ENCODE data around the gene POMT2.
A peak's percentile ranks its signal among the peaks of the same experiment; 100 is the strongest.

Gene POMT2

DNA sequence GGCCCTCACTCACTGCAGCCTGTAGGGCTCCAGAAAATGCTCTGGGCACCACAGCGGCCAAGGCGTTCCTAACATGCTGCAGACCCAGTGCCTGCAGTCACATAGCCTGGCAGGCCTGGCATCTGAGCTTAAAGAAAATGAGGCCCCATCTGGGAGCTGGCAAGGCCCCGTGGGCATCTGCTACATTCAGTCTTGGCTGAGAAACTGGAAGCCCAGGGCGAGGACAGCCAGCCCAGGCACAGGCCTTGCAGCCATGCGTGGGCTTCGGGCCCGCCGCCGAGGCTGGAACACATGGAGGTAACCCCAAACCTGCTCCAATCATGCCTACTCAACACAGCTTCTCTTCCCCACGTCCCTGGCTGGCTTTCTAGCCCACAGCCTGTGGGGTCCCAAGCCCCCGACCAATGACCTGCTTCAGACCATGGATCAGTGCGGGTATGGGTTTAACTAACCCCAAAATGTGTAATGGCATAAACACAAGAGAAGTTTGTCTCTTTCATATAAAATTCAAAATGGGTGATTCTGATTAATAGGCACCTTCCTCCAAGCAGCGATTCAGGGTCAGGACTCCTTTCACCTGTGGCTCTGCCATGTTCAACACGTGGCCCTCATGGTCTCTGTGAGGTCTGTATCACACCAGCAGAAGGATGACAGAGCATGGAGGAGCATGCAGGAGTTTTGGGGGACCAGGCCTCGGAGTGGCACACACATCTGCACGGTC lies 56.1 kb downstream of the POMT2 start:
- no peak for DNase-seq

DNA sequence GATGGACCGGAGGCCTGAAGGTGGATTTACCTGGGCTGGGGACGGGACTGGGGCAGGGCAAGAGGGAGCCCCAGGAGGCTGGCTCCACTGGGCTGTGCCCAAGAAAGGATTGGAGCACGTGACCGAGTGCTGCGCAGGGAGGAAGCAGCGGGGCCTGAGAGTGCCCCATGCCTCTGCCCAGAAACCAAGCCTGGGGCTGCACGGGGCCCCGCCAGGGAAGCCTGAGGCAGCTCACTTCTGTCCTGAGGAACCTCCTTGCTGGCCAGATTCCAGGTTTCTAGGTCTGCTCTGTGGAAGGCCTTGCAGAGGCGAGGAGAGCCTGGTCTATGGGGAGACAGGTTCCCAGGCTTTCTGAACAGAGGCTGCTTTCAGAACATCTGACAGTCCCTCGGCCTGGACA lies 60.1 kb downstream of the POMT2 start:
- DNase-seq = no peak

DNA sequence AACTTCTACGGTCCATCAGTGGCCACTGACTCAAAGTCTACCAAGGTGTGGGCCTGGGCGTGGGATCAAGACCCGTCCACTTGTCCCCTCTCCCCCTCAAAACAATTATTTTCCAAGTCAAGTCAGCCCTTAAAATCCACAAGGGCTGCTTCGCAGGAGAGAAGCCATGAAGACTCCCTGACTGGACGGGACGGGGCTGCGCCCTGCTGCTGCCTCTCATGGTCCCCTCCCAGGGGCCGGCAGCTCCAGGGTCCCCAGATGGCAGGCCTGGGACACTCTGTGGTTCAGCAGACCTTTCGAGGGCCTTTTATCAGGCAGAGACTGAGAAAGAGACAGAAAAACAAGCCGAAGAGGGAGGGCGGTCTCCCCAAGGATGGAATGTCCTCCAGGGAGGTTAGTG lies 60.5 kb downstream of the POMT2 start:
- no peak for DNase-seq

DNA sequence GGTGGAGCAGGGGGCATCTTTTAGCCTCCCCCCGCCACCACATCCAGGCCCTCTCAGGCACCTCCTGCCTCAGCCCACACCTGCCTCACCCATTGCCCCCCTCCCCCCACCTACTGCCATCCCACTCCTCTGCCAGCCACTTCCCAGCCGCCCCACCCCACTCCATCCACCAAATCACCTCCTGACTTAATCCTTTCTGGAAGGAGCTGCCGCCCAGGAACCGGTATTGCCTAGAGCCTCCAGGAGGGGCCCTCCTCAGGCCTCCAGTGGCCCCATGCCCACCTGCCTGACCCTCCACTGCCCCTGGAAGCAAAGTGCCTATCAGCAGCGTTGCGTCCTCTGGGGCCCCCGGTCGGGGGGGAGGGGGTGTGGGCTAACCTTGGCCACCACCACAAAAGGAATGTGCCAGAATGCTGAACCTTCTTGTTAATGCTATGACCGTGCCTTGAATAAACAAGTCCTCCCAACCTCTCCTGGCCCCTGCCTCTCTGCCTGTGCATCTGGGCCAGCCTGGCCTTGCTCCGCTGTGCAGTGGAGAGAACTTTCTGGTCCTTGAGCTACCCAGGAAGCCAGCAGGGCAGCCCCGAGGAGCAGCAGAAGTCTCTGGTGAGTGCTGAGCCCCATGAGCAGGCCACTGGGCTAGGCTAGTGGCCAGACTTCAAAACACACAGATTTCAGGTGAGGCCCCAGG lies 61.5 kb downstream of the POMT2 start:
- no peak for DNase-seq

DNA sequence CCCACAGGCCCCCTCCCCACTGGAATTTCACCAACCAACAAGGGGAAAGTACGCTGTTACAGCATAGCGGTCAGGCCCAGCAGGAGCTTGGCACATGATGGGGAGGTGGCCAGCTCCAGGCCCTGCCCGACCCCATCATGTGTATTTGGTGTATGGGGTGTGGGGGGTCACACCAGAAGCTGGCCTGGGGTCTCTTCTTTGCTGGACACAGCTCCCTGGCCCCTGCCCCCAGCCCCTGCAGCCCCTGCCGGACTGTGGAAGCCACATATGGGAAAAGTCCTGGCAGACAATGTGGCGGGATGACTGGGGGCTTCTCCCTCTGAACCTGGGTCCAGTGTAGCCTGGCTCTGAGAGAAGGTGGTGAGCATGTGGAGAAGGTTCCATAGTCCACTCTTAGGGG lies 62.1 kb downstream of the POMT2 start:
- DNase-seq = no peak

DNA sequence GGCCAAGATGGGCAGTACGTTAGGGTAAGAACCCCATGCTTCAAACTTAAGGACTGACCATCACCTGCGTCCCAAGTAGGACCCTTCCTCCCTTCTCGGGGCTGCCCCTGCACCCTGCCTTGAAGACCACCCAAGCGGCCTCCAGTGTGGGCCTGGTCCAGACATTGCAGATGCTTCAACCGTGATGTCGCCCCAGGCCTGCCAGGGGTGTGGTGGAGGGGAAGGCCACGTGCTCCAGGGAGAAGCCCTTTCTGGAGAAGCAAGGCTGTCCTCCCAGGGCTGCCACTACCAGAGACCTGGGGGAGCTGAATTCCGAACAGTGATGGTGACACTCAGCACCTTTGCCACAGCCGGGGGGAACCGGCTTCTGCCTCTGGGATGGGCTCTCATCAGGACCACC lies 63.0 kb downstream of the POMT2 start:
- DNase-seq = no peak

DNA sequence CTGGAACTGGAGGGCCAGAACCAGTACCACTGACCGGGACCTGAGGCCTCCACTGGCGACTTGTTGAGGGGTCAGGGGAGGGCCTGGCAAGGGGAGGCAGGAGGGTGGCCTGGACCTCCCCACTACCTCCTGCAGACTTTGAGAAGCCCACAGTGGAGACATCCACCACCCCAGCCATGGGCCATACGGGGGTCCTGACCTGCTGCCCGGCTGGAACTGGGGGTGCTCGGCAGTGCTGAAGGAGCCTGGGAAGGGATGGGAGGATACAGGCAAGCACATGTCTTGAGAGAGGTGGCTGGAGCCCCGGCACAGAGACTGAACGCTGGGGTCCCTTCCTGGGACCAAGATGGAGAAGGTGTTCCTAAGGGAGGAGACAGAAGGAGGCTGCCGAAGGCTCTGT lies 64.0 kb downstream of the POMT2 start:
- DNase-seq = no peak

DNA sequence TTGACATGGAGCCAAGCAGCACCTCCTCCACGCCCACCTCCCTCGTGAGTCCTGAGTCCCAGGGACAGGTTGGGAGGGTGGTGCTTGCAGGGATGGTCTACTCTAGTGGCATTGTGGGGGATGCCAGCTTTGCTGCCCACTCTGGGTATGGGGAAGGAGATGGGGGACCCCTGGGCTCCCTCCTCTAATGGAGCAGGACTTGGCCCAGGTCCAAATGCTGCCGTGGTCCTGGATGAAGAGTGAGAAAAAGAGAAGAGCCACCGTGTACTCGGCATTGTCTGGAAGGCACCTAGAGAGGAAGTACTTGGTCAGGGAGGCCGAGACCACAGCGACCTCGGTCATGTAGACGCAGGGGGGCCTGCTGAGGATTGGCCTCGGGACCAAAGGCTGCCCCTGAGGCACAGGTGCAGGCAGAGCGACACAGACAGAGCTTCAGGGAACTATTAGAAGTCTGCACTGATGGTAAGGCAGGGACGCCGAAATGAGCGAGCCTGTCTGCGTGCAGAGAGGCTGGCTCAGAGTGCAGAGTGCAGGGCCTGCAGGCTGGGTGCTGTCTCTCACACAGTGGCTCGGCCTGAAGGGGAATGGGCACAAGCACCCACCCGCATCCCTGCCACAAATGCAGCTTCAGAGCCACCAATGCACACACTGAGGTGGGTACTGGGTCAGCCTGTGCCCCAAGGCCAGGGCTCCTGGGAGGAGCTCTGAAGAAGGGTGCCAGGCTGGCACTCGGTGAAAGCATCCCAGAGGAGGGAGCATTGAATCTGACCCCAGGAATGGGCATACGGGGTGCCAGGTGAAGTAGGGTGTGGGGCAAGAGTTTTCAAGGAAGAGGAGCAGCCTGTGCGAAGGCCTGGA lies 67.1 kb downstream of the POMT2 start:
- DNase-seq = no peak

DNA sequence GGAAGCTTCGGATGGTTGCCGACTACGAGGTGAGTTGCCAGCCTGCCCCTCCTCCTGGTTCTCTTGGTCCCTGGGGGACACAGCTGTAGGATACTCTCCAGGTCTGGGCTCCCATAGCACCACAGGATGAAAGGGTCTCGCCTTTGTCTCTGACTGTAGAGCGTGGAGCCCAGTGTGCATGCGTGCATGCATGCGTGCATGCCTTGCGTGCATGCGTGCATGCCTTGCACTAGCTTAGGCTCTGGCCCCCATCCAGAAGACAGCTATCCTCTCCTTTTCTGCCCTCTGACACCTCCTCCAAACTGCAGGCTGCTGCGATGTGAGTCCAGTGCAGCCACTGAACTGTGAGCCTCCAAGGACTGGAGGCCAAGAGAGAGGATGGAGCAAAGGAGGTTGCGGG lies 68.8 kb downstream of the POMT2 start:
- no peak for DNase-seq

DNA sequence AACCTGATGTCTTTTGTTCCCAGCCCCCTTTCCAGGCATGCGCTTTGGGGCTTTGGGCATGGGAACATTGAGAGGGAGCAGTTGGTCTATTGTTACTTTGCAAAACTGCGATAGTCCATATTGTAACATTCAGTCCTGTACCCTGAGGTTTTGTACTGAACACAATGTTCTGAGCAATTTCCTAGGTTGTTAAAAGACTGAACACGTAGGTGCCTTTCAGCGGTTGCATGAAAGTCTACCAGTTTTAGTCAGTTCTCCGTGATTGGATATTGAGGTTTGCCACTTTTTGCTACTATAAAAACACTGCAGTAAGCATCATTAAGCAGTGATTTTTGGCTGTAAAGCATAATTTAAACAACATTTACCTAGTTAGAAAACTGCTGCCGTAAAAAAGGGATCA lies 69.8 kb downstream of the POMT2 start:
- no peak for DNase-seq

DNA sequence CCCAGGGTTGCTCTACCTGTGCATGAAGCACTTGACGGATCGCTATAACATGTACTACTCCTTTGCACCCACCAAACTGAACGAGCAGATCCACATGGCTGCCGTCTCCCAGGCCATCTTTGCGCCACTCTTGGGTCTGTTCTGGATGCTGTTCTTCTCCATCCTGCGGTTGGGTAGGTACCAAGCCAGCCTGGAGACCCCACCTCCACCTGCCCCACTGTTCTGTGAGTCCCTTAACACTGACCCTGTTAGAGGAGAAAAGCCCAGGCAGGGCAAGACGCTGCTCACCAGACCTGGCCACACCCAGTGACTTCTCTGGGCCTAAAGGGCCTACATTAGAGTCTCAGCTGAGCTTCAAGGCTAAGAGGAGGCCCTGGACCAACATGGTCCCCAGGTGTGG lies 71.4 kb downstream of the POMT2 start:
- no peak for DNase-seq

DNA sequence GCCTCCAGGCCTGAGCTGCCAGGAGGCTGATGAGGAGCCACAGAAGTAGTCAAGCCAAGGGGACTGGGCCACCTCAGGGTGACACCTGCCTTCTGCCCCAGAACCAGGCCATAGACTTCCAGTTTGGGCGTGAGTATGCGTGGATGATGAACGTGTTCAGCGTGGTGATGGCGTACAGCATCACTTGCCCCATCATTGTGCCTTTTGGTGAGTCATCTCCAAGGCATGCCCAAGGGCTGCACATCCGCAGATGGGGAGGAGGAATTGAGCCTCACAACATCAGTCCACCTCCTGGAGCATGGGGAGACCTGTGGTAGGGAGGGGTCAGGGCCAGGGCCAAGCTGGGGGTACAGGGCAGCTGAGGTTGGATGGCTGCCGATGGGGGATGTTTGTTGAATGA lies 72.0 kb downstream of the POMT2 start:
- no peak for DNase-seq

DNA sequence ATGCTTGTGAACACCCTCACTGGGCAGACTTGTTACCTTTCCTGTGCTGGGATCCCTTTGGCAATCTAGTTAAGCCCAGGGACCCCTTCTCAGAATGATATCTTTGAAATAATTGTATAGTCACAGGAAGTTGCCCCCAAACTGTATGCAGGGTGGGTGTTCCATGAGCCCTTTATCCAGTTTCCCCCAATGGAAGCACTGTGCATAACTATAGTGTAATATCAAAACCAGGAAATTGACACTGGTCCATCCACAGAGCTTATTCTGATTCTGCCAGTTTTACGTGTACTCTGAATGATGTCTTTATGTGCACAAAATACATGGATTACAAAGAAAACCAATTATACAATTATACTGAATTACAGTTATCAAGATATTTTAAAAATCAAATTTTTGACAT lies 73.9 kb downstream of the POMT2 start:
- no peak for DNase-seq

DNA sequence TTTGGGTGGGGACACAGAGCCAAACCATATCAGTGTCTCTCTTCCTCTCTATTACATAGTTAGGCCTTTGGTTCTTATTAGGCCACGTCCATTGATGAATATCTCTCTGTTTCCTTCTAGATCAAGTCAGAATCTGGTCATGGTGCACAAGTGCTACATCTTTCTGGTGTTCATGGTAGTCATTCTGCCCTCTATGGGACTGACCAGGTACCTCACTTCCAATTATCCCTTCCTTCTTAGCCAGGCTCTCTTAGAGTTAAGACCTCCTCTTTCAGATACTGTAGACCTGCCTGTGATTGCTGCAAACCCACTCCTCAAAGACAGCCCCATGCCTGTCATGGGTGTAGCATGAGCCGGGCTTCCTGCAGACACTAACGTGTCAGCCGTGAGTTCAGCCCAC lies 74.9 kb downstream of the POMT2 start:
- DNase-seq = no peak

DNA sequence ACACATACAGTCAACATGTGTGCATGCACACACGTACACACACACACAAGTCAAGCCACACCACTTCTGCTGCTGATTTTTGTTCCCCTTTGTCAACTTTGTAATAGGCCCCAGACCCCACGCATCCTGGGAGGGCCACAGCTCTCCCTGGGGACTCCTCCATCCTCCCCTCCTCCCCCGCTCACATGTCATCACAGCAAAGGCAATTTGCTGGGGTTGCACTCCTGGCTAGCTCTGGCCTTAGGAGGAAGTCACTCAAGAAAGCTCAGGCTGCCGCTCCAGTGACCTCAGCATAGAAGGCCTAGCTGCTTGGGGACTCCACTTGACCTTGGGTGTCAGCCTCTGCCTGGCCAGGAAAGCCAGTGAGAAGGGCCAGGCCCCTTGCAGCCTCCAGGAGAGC lies 76.8 kb downstream of the POMT2 start:
- DNase-seq = no peak

DNA sequence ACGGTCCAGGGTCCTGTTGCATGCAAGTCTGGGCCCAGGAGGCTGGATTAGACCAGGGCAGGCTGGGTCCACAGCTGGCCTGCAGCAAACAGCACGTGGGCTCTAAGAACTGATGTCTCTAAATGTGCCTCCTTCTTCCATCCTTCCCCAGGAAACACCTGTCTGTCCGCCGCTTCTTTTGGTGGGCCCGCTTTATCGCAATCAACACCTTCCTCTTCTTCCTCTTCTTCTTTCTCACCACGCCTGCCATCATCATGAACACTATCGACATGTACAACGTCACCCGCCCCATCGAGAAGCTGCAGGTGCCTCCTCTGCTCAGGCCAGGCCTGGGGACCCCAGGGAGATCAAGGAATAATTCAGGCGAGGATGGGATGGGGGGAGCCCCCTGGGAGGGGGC lies 77.9 kb downstream of the POMT2 start:
- no peak for DNase-seq

DNA sequence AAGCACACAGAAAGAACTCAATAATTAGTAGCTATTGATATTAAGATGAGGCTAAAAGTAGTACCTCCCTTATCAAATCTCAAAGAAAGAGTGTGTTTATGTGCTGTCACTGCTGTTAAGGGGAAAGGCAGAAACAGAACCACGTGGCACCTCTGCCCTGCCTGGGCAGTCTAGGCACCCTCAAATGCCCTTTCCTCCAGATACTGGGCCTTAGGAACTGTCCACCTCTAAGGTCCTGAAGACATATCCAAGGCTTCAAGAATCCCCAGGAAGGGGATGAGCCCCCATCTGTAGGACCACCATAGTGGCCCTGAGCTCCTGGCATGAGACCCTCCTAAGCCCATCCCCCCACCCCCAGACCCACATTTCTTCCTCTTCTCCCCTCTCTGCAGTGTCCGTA lies 78.7 kb downstream of the POMT2 start:
- DNase-seq = no peak

DNA sequence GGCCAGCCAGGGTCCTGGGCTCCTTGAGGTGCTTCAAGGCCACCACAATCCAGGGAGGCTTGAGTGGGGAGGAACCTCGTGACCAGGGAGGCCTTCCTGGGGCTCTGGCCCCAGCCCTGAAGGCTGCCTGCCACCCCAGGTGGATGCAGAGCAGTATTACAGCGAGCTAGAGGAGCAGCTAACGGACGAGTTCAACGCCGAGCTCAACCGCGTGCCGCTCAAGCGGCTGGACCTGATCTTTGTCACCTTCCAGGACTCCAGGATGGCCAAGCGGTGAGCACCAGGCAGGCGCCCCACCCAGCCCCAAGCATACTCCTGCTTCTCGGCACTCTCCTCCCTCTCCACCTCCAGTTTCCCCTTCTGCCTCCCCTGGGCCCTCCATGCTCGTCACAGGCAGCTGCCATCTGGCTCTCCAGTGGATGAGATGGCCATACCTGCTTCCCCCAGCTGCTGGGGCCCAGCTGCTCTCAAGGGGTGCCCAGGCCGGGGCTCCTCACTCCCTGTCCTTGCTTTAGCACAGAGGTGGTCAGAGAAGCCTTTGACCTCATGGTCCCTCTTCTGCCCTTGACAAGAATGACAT lies 80.3 kb downstream of the POMT2 start:
- DNase-seq = peak; percentile 95

DNA sequence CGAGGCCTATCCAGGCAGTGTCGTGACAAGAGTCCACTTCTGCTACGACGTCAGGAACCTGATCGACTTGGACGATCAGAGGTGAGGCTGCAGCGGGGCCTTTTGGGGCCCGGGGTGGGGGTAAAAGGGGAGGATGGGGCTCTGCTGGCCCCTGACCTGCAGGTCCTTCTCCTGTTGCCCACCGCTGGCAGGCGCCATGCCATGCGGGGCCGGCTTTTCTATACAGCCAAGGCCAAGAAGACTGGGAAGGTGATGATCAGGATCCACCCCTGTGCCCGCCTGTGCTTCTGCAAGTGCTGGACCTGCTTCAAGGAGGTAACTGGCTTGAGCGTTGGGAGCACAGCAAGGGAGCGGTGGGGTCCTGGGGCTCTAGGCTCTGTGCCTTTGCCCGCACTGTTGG lies 81.3 kb downstream of the POMT2 start:
- DNase-seq = no peak

DNA sequence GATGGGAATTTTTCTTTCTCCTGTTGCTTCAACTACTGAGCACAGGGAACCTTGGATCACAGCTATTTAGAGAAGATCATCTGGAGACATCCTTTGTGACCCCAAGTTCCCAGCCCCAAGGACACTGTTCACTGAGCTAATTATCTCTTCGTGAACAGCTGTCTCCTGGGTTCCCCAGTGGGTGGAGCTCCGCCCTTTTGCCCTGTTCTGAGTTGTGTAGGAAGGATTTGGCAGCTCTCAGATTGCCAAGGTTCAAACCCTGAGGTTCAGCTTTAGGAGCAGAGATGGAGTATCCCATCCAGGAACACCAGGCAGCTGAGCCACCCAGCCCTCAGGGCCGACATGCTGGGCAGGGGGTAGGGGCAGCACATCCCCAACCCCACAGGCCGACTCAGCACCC lies 81.7 kb downstream of the POMT2 start:
- no peak for DNase-seq

DNA sequence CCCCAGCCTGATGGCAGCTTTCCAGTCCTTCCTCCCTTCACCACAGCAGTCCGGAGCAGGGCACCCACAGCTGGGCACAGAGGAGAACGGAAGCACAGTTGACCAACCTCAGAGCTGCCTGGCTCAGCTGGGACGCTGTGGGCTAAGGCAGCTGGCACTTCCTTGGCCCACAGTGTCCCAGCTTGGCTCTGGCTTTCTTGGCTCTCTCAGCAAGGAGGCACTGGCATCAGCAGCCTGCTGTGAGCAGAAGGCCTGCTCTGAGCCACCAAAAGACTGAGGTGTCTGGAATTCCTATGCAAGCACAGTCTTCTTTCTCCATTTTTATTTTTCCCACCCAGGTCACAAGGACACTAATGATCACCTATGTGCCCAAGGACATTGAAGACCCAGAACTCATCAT lies 82.3 kb downstream of the POMT2 start:
- DNase-seq = no peak

DNA sequence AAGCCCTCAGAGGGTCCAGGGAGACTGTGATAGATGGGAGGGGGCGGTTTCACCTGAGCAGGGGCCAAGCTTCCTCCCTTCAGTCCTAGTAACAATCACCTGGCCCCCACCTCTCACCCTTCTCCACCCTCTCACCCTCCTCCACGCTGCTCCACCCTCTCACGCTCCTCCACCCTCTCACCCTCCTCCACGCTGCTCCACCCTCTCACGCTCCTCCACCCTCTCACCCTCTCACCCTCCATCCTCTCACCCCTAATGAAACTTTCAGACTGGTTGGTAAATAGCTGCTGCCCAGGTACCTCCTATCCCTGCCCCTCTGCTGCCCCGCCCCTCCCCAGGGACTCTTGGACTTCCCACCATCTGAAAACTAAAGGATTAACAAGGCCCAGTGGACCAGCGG lies 83.9 kb downstream of the POMT2 start:
- no peak for DNase-seq

DNA sequence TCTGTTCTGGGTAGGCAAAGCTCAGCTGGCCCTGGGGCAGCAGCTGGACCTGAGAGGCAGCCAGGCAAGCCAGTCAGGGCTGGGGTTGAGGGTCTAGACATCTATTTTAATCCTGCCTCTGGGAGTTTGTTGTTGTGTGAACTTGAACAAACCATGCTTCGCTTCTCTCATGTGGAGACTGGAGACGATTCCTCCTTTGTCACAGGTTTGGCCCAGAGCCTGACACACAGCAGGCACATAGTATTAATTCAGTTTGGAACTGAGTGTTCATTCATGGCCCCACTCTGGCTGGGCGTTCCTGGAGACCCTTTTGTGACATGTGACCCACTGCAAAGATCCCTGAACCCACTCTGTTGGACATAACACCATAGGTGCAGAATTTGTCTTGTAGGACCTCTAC lies 89.0 kb downstream of the POMT2 start:
- no peak for DNase-seq

DNA sequence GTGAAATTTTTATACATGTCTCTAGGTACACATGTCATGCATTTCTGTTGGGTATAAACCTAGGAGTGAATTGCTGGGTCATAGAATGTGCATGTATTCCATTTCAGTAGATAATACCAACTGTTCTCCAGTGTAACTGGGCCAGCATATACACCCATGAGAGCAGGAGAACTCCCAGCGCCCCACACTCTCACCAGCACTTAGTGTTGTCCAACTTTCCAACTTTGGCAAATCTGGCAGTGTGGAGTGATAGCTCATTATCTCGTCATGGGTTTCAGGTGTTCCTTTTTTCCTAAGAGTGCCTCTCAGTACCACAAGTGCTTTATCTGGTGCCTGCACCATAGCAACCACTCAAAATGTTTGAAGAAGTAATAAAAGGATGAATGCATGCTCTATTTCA lies 89.8 kb downstream of the POMT2 start:
- DNase-seq = no peak

Measured in NCI-H2171 (cell line).